ENCODE measurements around the gene TMC5.

DNA sequence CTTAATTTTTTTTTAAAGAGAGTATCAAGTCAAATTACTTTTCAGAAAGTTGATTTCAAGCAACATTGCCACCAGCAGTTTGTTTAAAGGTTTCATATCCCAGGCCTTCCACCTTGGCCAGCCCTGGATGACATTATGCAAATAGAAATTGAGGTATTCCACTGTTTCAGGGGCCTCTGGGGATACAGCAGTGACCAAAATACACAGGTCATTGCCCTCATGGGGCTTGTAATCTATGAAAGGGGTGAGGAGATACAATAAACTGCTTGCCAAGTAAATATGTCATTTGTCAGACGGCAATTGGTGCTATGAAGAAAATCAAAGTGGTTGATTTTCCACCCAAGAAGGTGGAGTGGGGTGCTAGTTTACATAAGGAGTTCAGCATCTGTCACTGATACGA is 37.8 kb upstream of the TMC5 start:
- TF ChIP-seq, protein P1, sequence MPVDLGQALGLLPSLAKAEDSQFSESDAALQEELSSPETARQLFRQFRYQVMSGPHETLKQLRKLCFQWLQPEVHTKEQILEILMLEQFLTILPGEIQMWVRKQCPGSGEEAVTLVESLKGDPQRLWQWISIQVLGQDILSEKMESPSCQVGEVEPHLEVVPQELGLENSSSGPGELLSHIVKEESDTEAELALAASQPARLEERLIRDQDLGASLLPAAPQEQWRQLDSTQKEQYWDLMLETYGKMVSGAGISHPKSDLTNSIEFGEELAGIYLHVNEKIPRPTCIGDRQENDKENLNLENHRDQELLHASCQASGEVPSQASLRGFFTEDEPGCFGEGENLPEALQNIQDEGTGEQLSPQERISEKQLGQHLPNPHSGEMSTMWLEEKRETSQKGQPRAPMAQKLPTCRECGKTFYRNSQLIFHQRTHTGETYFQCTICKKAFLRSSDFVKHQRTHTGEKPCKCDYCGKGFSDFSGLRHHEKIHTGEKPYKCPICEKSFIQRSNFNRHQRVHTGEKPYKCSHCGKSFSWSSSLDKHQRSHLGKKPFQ (CRISPR knock-in tag; IDR thresholded peaks at IDR 0.05; ENCODE audit: insufficient replicate concordance), result no peak
- no peak for TF ChIP-seq ZSCAN30 (CRISPR knock-in tag; IDR thresholded peaks at IDR 0.05)
- TF ChIP-seq, protein P2, sequence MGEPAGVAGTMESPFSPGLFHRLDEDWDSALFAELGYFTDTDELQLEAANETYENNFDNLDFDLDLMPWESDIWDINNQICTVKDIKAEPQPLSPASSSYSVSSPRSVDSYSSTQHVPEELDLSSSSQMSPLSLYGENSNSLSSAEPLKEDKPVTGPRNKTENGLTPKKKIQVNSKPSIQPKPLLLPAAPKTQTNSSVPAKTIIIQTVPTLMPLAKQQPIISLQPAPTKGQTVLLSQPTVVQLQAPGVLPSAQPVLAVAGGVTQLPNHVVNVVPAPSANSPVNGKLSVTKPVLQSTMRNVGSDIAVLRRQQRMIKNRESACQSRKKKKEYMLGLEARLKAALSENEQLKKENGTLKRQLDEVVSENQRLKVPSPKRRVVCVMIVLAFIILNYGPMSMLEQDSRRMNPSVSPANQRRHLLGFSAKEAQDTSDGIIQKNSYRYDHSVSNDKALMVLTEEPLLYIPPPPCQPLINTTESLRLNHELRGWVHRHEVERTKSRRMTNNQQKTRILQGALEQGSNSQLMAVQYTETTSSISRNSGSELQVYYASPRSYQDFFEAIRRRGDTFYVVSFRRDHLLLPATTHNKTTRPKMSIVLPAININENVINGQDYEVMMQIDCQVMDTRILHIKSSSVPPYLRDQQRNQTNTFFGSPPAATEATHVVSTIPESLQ (CRISPR knock-in tag; conservative IDR thresholded peaks at IDR 0.05), result no peak
